OCI-LY3 (cell line): ENCODE results near the gene MSH6.

Source experiments
- H2AFZ ChIP-seq: fragments of 200-600, 300-600 bp; shearing (Covaris generic); 2 replicates; pipeline ENCODE4 v1.6.0; 2014; ENCODE audit warnings: antibody characterized with exemption, low read depth, low read length
- H3K27ac ChIP-seq: fragments of 200-600, 300-600 bp; sonication (generic); 2 replicates; pipeline ENCODE4 v1.5.1; 2014; ENCODE audit warnings: mild to moderate bottlenecking, low read length, moderate library complexity, mixed read lengths
- H3K27me3 ChIP-seq: fragments of 200-600, 300-600 bp; sonication (generic); 2 replicates; pipeline ENCODE4 v1.6.1; 2014; ENCODE audit warnings: low read depth, low read length, mixed read lengths
- H3K36me3 ChIP-seq: fragments of 200-600, 300-600 bp; sonication (generic); replicated peaks from 2 replicates; pipeline ENCODE3; 2014; ENCODE audit warnings: low read depth, low read length, mixed read lengths
- H3K4me1 ChIP-seq: fragments of 300-600, 200-600 bp; sonication (generic); 2 replicates; pipeline ENCODE4 v1.6.1; 2014; ENCODE audit warnings: low read length, mixed read lengths
- H3K4me2 ChIP-seq: fragments of 200-600, 300-600 bp; sonication (generic); 2 replicates; pipeline ENCODE4 v1.6.1; 2014; ENCODE audit warnings: low read length, mixed read lengths
- H3K4me3 ChIP-seq: fragments of 300-600, 200-600 bp; sonication (generic); 2 replicates; pipeline ENCODE4 v1.5.1; 2014; ENCODE audit warnings: antibody characterized with exemption, mild to moderate bottlenecking, low read length, moderate library complexity
- H3K79me2 ChIP-seq: fragments of 300-600, 200-600 bp; shearing (Covaris generic); 2 replicates; pipeline ENCODE4 v1.6.1; 2014; ENCODE audit warnings: mild to moderate bottlenecking, low read length, mixed read lengths
- H3K9ac ChIP-seq: fragments of 300-600, 200-600 bp; shearing (Covaris generic); 2 replicates; pipeline ENCODE4 v1.6.0; 2014; ENCODE audit warnings: mild to moderate bottlenecking, low read length, moderate library complexity
- H3K9me3 ChIP-seq: fragments of 200-600, 300-600 bp; shearing (Covaris generic); 2 replicates; pipeline ENCODE4 v1.6.1; 2014; ENCODE audit warnings: low read length, mixed read lengths; ENCODE audit not compliant: insufficient read depth
- H4K20me1 ChIP-seq: fragments of 200-600, 300-600 bp; sonication (generic); 2 replicates; pipeline ENCODE4 v1.6.1; 2016; ENCODE audit warnings: low read length, mixed read lengths; ENCODE audit not compliant: insufficient read depth
- CTCF ChIP-seq: fragments of 200-600, 300-600 bp; sonication (generic); IDR thresholded peaks from 2 replicates; pipeline ENCODE4 v1.5.1; 2014; ENCODE audit warnings: antibody characterized with exemption, low read length, low read depth
- EZH2phosphoT487 ChIP-seq: fragments of 200-600 bp; shearing (Covaris generic); IDR thresholded peaks from 2 replicates; pipeline ENCODE4 v1.6.1; 2018; ENCODE audit warnings: antibody characterized with exemption, mixed run types, low read depth

MSH6 gene

GRCh38 chr2:47796090-47796697 lies 13.2 kb downstream of the MSH6 start:
- Histone ChIP-seq H3K4me1 (no peaks in the 10 kb centered on the region), H3K4me3 (no peak overlapping the region), H2AFZ (no peak overlapping the region), H3K36me3 (peaks cover 67% of the 10 kb centered on the region), H3K27ac (no peak overlapping the region), H3K79me2 (peaks cover 83% of the 10 kb centered on the region), H3K9ac (no peak overlapping the region), H3K27me3 (no peaks in the 10 kb centered on the region), H3K4me2 (no peak overlapping the region), H4K20me1 (peaks cover 60% of the 10 kb centered on the region), H3K9me3 (no peaks in the 10 kb centered on the region)
- no peak for TF ChIP-seq EZH2phosphoT487
- no peak for TF ChIP-seq CTCF

- Histone ChIP-seq H3K9ac (no peak overlapping the region), H3K4me3 (no peak overlapping the region), H4K20me1 (peaks cover 56% of the 10 kb centered on the region), H3K27me3 (no peaks in the 10 kb centered on the region), H3K9me3 (no peaks in the 10 kb centered on the region), H2AFZ (no peak overlapping the region), H3K36me3 (peaks cover 85% of the 10 kb centered on the region), H3K27ac (no peak overlapping the region), H3K4me1 (no peaks in the 10 kb centered on the region), H3K79me2 (peaks cover 80% of the 10 kb centered on the region), H3K4me2 (no peak overlapping the region)
- no peak for TF ChIP-seq CTCF
- no peak for TF ChIP-seq EZH2phosphoT487
These were observed 15.7 kb downstream of the MSH6 start for GRCh38 chr2:47798631-47799030.

- Histone ChIP-seq H3K9me3 (no peaks in the 10 kb centered on the region), H3K4me3 (no peak overlapping the region), H2AFZ (no peak overlapping the region), H3K27ac (no peak overlapping the region), H3K4me1 (no peaks in the 10 kb centered on the region), H3K4me2 (no peak overlapping the region), H3K9ac (no peak overlapping the region), H3K36me3 (peaks cover 90% of the 10 kb centered on the region), H3K27me3 (no peaks in the 10 kb centered on the region), H4K20me1 (peaks cover 56% of the 10 kb centered on the region), H3K79me2 (peaks cover 78% of the 10 kb centered on the region)
- TF ChIP-seq EZH2phosphoT487 = no peak
- no peak for TF ChIP-seq CTCF
These were observed 16.2 kb downstream of the MSH6 start for GRCh38 chr2:47799031-47799609.

- Histone ChIP-seq H3K79me2 (peaks cover 62% of the 10 kb centered on the region), H3K9ac (no peak overlapping the region), H3K4me1 (no peaks in the 10 kb centered on the region), H3K9me3 (no peaks in the 10 kb centered on the region), H3K27me3 (no peaks in the 10 kb centered on the region), H3K27ac (no peak overlapping the region), H4K20me1 (peaks cover 49% of the 10 kb centered on the region), H2AFZ (no peak overlapping the region), H3K4me2 (no peak overlapping the region), H3K4me3 (no peak overlapping the region), H3K36me3 (peaks cover 94% of the 10 kb centered on the region)
- TF ChIP-seq CTCF = no peak
- no peak for TF ChIP-seq EZH2phosphoT487
These were observed 18.2 kb downstream of the MSH6 start for GRCh38 chr2:47801118-47801517.
